ENCODE measurements around the gene PPP1R16B.

The PPP1R16B gene

DNA sequence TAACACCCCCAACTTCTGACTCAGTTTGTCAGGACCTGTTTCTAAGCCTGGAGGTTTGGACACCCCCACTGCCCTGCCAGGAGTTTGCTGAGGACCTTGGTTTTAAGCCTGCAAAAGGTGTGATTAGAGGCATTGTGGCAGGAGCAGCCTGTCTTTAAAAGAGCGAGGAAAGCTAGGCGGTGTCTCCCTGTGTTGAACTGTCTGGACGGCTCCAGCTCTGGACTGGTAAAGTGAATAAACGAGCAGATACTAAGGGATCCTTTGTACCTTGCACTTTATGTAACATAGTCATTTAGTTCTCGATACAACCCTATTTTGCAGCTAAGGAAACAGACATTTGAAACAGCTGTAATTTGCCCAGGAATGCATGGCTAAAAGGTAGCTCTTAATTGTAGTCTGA, 135.1 kb downstream of the PPP1R16B start:
- TF ChIP-seq, protein P1, sequence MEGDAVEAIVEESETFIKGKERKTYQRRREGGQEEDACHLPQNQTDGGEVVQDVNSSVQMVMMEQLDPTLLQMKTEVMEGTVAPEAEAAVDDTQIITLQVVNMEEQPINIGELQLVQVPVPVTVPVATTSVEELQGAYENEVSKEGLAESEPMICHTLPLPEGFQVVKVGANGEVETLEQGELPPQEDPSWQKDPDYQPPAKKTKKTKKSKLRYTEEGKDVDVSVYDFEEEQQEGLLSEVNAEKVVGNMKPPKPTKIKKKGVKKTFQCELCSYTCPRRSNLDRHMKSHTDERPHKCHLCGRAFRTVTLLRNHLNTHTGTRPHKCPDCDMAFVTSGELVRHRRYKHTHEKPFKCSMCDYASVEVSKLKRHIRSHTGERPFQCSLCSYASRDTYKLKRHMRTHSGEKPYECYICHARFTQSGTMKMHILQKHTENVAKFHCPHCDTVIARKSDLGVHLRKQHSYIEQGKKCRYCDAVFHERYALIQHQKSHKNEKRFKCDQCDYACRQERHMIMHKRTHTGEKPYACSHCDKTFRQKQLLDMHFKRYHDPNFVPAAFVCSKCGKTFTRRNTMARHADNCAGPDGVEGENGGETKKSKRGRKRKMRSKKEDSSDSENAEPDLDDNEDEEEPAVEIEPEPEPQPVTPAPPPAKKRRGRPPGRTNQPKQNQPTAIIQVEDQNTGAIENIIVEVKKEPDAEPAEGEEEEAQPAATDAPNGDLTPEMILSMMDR (IDR thresholded peaks at IDR 0.05; ENCODE audit: low read length) = no peak
- no peak for TF ChIP-seq EZH2 (IDR thresholded peaks at IDR 0.05; ENCODE audit: borderline replicate concordance, low read length)
- Histone ChIP-seq H3K79me2 (ENCODE audit: insufficient read depth, low read length) (peaks cover 46% of the 10 kb centered on the region), H3K4me2 (ENCODE audit: low read length) (no peak overlapping the region), H3K27me3 (ENCODE audit: insufficient read depth, low read length) (no peaks in the 10 kb centered on the region), H3K27ac (ENCODE audit: low read depth, low read length, poor library complexity, severe bottlenecking) (no peak overlapping the region), H3F3A (ENCODE audit: insufficient read depth, low read length) (no peaks in the 10 kb centered on the region), H3K4me1 (ENCODE audit: insufficient read depth, low read length, severe bottlenecking) (no peaks in the 10 kb centered on the region), H3K9me2 (ENCODE audit: low read depth, low read length) (no peaks in the 10 kb centered on the region), H3K9ac (ENCODE audit: low read length) (no peak overlapping the region), H3K4me3 (ENCODE audit: low read depth, low read length, poor library complexity, severe bottlenecking) (no peak overlapping the region), H2AFZ (ENCODE audit: low read length) (no peak overlapping the region), H3K9me3 (ENCODE audit: low read length) (no peaks in the 10 kb centered on the region), H4K20me1 (ENCODE audit: insufficient read depth, low read length) (no peaks in the 10 kb centered on the region), H3K36me3 (ENCODE audit: insufficient read depth, low read length) (peaks cover 88% of the 10 kb centered on the region)

DNA sequence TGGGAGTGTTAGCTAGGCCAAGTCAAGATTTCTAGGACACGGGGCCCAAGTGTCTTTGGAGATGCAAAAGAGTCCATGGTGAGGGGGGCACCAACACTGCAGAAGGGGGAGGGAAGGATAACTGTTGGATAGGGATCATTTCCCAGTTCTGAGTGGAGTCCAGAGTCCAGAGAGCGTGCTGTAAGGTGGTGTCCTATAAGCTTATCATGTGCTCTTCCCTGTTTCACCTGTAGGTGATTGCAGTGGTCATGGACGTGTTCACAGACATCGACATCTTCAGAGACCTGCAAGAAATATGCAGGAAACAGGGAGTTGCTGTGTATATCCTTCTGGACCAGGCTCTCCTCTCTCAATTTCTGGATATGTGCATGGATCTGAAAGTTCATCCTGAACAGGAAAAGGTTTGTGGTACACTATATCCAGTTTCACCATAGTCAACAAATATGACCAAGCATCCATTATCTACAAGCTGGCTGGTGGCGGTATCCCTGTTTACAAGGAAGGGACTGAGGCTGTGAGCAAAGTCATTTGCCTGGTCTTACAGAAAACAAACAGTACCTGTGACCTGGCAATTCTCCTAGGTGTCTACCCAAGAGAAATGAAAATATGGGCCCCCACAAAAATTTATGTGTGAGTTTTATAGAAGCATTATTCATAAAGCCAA, 136.4 kb downstream of the PPP1R16B start:
- Histone ChIP-seq H3K27ac (ENCODE audit: low read depth, low read length, poor library complexity, severe bottlenecking) (no peak overlapping the region), H3K4me2 (ENCODE audit: low read length) (no peak overlapping the region), H3F3A (ENCODE audit: insufficient read depth, low read length) (no peaks in the 10 kb centered on the region), H3K9me3 (ENCODE audit: low read length) (no peaks in the 10 kb centered on the region), H3K27me3 (ENCODE audit: insufficient read depth, low read length) (no peaks in the 10 kb centered on the region), H2AFZ (ENCODE audit: low read length) (no peak overlapping the region), H3K9me2 (ENCODE audit: low read depth, low read length) (no peaks in the 10 kb centered on the region), H3K9ac (ENCODE audit: low read length) (no peak overlapping the region), H3K79me2 (ENCODE audit: insufficient read depth, low read length) (peaks cover 34% of the 10 kb centered on the region), H3K4me1 (ENCODE audit: insufficient read depth, low read length, severe bottlenecking) (no peaks in the 10 kb centered on the region), H4K20me1 (ENCODE audit: insufficient read depth, low read length) (no peaks in the 10 kb centered on the region), H3K36me3 (ENCODE audit: insufficient read depth, low read length) (peaks cover 88% of the 10 kb centered on the region), H3K4me3 (ENCODE audit: low read depth, low read length, poor library complexity, severe bottlenecking) (no peak overlapping the region)
- TF ChIP-seq EZH2 (IDR thresholded peaks at IDR 0.05; ENCODE audit: borderline replicate concordance, low read length) = no peak
- TF ChIP-seq, protein P1 (IDR thresholded peaks at IDR 0.05; ENCODE audit: low read length) = no peak

DNA sequence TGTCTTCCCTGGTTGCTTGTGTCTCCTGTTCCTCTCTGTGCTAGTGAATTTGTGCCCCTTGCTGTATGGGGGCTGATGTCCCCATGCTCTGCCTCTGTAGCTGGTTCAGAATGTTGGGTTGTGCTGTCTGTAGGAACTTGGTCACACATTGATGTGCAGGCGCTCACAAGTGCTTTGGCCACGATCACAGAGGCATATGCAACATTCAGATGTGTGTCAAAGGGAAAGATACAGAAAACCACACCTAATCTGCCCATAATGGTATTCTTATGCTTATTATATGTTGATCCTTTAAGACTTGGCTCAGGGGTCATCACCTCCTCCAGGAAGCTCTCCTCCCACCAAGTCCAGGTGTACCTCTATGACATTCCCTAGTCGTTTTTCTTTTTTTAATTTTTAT, 139.5 kb downstream of the PPP1R16B start:
- Histone ChIP-seq H3K4me2 (ENCODE audit: low read length) (no peak overlapping the region), H3K9me3 (ENCODE audit: low read length) (no peaks in the 10 kb centered on the region), H3K36me3 (ENCODE audit: insufficient read depth, low read length) (peaks cover 92% of the 10 kb centered on the region), H3K27me3 (ENCODE audit: insufficient read depth, low read length) (no peaks in the 10 kb centered on the region), H3K9me2 (ENCODE audit: low read depth, low read length) (no peaks in the 10 kb centered on the region), H3K79me2 (ENCODE audit: insufficient read depth, low read length) (0 out of 2 replicates have a peak, but pooled peaks cover 3% of the 10 kb centered on the region), H3F3A (ENCODE audit: insufficient read depth, low read length) (no peaks in the 10 kb centered on the region), H4K20me1 (ENCODE audit: insufficient read depth, low read length) (no peaks in the 10 kb centered on the region), H2AFZ (ENCODE audit: low read length) (no peak overlapping the region), H3K4me3 (ENCODE audit: low read depth, low read length, poor library complexity, severe bottlenecking) (no peak overlapping the region), H3K9ac (ENCODE audit: low read length) (no peak overlapping the region), H3K4me1 (ENCODE audit: insufficient read depth, low read length, severe bottlenecking) (no peaks in the 10 kb centered on the region), H3K27ac (ENCODE audit: low read depth, low read length, poor library complexity, severe bottlenecking) (no peak overlapping the region)
- TF ChIP-seq, protein P1 (IDR thresholded peaks at IDR 0.05; ENCODE audit: low read length) = no peak
- no peak for TF ChIP-seq EZH2 (IDR thresholded peaks at IDR 0.05; ENCODE audit: borderline replicate concordance, low read length)

Data from OCI-LY1 (cell line).